Measurements from ENCODE around the gene DSE. TPM values are rescaled to one million over a fixed set of nuclear protein-coding genes. Genes with fewer than 3 reads are reported as not detected.

Gene DSE
- total RNA-seq, 4 donors from 2014 or later, result 29.0 to 50.4 (median 38.7) TPM

DNA sequence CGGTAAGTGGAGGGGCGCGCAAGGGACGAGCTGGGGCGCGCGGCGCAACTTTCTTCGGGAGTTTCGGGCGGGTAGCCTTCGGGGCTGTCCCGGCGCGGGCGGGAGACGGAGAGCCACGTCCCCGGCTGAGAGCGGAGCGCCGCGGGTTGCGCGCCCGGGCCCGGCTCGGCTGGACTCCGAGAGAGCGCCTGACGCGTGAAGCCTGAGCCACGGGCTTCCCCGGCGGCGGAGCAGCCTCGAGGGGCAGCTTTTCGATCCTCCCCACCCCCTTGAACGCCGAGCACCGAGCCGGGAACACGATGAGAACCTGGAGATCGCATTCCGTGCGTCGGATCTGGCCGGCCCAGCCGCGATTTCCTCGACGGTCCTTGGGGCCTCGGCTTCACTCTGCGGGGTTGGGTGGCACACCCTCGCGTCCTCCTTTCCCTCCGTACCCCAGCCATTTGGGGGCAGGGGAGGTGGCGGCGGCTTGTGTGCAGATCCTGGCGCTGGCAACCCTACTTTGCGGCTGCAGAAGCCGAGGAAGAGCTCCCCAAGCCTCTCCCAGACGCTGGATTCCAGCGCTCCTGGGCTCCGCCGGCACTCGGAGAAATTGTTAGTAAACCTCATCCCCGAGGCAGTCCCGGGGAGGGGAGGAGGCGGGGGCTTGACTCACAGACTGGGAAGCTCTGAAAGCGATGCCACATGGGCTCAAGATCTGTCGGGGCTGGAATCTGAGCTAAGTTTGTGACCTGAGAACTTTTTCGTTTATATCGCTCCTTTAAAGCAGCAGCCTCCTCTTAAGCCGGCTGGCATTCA is 572 bp downstream of the DSE start:
- no peak for TF ChIP-seq POLR2A (IDR thresholded peaks at IDR 0.05)
- TF ChIP-seq, protein P1, sequence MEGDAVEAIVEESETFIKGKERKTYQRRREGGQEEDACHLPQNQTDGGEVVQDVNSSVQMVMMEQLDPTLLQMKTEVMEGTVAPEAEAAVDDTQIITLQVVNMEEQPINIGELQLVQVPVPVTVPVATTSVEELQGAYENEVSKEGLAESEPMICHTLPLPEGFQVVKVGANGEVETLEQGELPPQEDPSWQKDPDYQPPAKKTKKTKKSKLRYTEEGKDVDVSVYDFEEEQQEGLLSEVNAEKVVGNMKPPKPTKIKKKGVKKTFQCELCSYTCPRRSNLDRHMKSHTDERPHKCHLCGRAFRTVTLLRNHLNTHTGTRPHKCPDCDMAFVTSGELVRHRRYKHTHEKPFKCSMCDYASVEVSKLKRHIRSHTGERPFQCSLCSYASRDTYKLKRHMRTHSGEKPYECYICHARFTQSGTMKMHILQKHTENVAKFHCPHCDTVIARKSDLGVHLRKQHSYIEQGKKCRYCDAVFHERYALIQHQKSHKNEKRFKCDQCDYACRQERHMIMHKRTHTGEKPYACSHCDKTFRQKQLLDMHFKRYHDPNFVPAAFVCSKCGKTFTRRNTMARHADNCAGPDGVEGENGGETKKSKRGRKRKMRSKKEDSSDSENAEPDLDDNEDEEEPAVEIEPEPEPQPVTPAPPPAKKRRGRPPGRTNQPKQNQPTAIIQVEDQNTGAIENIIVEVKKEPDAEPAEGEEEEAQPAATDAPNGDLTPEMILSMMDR (IDR thresholded peaks at IDR 0.05), result no peak
- DNase-seq (ENCODE audit: low spot score in 2 of 2), result peak; percentile 87 to 95
- intact Hi-C loops (cut with DNase I; ENCODE audit: low total_unique reads), result no loop called here
- WGBS, 2 donors, result 0 to 1% methylated on average over 30 to 53 of the region's 75 CpGs
- peak overlapping the region; percentile 62 for H3K4me3 ChIP-seq (ENCODE audit: low read depth, poor library complexity, severe bottlenecking)

DNA sequence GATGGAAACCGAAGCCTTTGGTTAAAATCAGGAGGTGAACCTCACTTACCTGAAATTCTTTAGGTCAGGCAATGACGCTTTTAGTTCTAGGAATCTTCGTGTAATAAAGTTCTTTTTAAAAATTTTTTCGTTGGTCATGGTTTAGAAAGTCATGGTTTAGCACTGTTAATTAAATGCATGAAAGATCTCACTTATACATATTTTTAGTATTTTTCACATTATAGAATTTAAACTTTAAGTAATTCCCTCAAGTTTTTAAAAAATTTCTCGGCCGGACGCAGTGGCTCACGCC is 1.1 kb downstream of the DSE start:
- peak overlapping the region; percentile 62 for H3K4me3 ChIP-seq (ENCODE audit: low read depth, poor library complexity, severe bottlenecking)
- no peak for DNase-seq (ENCODE audit: low spot score in 2 of 2)
- WGBS, 2 donors, result 36 to 41% methylated on average over 8 of the region's 8 CpGs
- intact Hi-C loops (cut with DNase I; ENCODE audit: low total_unique reads), result no loop called here
- TF ChIP-seq, protein P1 (IDR thresholded peaks at IDR 0.05), result no peak
- no peak for TF ChIP-seq POLR2A (IDR thresholded peaks at IDR 0.05)

DNA sequence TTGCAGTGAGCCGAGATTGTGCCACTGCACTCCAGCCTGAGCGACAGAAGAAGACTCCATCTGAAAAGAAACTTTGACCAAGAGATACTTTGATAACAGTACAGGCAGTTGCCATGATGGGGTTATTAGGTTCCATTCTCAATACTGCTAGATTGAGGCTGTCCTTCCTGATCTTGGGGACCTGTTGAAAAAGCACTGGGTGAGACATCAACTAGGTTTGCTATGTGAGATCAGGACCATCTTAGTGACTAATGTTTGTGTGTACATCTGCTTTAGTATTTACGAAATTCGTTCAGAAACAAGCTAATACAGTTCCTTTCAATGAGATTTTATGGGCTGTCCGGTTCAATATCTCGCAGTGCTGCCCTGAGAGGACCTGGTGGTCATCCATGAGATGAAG is 2.6 kb downstream of the DSE start:
- WGBS, 2 donors, result 74 to 85% methylated on average over 6 of the region's 6 CpGs
- intact Hi-C loops (cut with DNase I; ENCODE audit: low total_unique reads), result no loop called here
- TF ChIP-seq, protein P1 (IDR thresholded peaks at IDR 0.05), result no peak
- TF ChIP-seq POLR2A (IDR thresholded peaks at IDR 0.05), result no peak
- DNase-seq (ENCODE audit: low spot score in 2 of 2), result no peak
- H3K4me3 ChIP-seq (ENCODE audit: low read depth, poor library complexity, severe bottlenecking), result no peak overlapping the region

DNA sequence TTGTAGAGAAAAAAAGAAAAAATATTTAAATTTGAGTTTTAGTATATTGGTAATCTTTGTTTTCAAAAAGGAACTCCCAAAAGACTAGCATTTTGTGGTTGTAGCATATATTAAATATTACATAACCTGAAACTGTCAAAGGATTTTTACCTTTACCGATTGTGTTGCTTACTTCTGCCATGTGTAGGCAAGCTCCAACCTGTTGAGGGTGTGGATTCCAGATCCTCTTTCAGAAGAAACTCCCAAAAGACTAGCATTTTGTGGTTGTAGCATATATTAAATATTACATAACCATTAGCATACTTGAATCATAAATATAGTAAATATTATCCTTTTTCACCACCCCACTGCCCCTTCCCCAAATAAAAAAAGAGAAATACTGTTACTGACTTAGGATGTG is 3.2 kb downstream of the DSE start:
- 43 to 46% methylated on average over 1 of the region's 1 CpG for WGBS, 2 donors
- DNase-seq (ENCODE audit: low spot score in 2 of 2), result no peak
- no peak overlapping the region for H3K4me3 ChIP-seq (ENCODE audit: low read depth, poor library complexity, severe bottlenecking)

DNA sequence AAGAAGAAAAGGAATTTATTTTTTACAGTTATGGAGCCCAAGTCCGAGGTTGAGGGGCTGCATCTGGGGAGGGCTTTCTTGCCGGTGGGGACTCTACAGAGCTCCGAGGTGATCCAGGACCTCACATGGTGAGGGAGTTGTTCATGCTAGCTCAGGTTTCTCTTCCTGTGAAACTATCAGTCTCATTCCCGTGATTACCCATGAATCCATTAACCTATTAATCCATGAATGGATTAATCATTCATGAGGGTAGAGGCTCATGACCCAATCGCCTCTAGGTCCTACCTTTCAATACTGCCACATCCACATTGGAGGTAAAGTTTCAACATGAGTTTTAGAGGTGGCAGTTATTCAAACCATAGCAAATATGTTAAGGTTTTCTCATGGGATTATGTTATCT is 3.8 kb downstream of the DSE start:
- TF ChIP-seq, protein P1 (IDR thresholded peaks at IDR 0.05), result no peak
- no peak for TF ChIP-seq POLR2A (IDR thresholded peaks at IDR 0.05)
- intact Hi-C loops (cut with DNase I; ENCODE audit: low total_unique reads), result no loop called here
- DNase-seq (ENCODE audit: low spot score in 2 of 2), result no peak
- no peak overlapping the region for H3K4me3 ChIP-seq (ENCODE audit: low read depth, poor library complexity, severe bottlenecking)
- WGBS, 2 donors, result 50 to 64% methylated on average over 5 of the region's 5 CpGs

More for the DNA sequence above, 3.2 kb downstream of the DSE start:
- TF ChIP-seq, protein P1 (IDR thresholded peaks at IDR 0.05), result no peak
- no peak for TF ChIP-seq POLR2A (IDR thresholded peaks at IDR 0.05)
- intact Hi-C loops (cut with DNase I; ENCODE audit: low total_unique reads), result no loop called here

DNA sequence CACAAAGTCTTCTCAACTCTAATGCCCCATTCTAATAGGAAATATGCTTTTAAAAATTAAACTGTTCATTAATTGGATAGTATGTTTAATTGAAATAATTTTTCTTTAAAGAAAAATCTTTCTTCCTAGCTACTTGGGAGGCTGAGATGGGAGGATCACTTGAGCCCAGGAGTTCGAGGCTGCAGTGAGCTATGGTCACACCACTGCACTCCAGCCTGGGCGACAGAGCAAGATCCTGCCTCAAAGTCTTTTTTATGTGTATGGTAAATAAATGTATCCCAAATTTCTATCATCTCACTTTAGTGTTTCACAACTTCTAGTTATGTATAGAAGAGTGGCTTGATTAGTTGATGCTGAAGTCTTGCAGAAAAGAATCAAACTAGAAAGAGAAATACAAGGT is 4.5 kb downstream of the DSE start:
- WGBS, 2 donors, result 88 to 93% methylated on average over 2 of the region's 2 CpGs
- TF ChIP-seq, protein P1 (IDR thresholded peaks at IDR 0.05), result no peak
- TF ChIP-seq POLR2A (IDR thresholded peaks at IDR 0.05), result no peak
- H3K4me3 ChIP-seq (ENCODE audit: low read depth, poor library complexity, severe bottlenecking), result no peak overlapping the region
- DNase-seq (ENCODE audit: low spot score in 2 of 2), result no peak
- intact Hi-C loops (cut with DNase I; ENCODE audit: low total_unique reads), result no loop called here
